Neural progenitor cell (in vitro differentiated cells): Measurements from ENCODE around the gene NKD2.

ENCODE experiments used
- CTCF ChIP-seq: fragments of 200-600 bp; sonication (generic); IDR thresholded peaks from 2 replicates; pipeline ENCODE4 v1.5.1; 2017; ENCODE audit warnings: antibody characterized with exemption, mild to moderate bottlenecking
- EZH2 ChIP-seq: fragments of 200-600 bp; sonication (generic); IDR thresholded peaks from 2 replicates; pipeline ENCODE4 v1.6.1; 2017; ENCODE audit warnings: antibody characterized with exemption, mild to moderate bottlenecking, moderate library complexity
- EZH2phosphoT487 ChIP-seq: fragments of 200-600 bp; sonication (generic); IDR thresholded peaks from 2 replicates; pipeline ENCODE4 v1.6.1; 2017; ENCODE audit warnings: antibody characterized with exemption

DNA sequence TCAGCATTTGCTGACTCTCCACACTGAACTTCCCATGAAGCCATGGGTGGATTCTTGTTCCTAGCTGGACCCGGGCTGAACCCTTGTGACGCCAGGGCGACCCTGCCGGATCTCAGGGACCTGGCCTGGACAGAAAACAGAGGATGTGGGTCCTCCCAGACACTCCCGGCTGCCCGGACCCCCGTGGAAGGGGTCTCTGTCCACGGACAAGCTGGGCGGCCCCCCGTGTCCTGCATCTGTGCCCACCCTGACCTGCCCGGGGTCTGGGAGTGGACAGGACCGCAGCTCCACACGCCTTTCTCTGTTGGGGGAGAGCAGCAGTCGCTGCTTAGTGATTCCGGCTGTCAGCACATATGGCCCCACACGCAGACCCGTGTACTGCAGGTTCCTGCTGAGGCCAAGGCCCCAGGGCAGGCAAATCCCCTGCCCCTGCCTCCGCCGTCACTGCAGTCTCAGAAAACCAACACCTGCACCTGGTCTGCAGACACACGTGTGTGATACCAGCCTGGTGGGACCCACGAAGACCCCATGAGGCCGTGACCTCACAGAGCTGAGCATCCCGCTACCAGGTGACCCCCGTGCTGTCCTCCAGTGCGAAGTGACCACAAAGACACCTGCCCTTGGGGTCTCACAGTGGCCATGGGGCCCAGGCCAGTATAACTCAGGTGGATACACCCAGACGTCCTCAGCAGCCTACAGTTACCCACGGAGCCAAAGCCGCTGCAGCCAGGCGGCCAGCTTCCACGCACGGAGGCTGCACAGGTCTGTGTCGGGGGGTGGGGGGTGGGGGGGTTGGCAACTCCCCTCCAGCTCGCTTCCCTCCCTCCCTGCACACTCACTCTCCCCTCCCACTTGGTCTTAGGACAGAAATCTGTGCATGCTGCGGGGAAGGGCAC is 50.6 kb downstream of the NKD2 start:
- TF ChIP-seq CTCF, result no peak
- no peak for TF ChIP-seq EZH2
- TF ChIP-seq EZH2phosphoT487, result no peak
